ENCODE measurements around the gene SUPT3H. TPM values are rescaled to one million over a fixed set of nuclear protein-coding genes. Genes with fewer than 3 reads are reported as not detected.
A peak's percentile ranks its signal among the peaks of the same experiment; 100 is the strongest.

Gene SUPT3H
- total and polyA plus RNA-seq, 2 donors from 2014 or later = 10.1 to 12.5 TPM

DNA sequence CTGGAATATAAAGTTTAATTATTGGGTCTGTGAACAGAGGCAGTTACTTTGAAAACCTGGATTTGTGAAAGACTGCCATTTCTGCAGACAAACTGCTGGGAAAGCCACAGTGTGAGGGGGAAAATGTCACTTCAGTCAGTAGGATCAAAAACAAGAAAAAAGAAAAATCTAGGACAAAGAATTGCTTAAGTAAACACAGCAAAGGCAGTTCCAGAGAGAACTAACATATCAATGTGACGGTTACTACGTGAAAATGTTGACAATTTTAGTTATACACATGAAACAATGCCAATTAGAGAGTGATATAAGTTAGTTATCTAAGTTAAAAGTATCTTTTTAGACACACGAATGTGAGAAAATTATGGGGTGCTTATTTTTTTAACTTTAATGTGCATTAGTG, 320.0 kb downstream of the SUPT3H start:
- H3K4me3 ChIP-seq (ENCODE audit: low read length in 3 of 3) = no peak overlapping the region
- H3K36me3 ChIP-seq (ENCODE audit: control insufficient read depth in 2 of 3, insufficient read depth in 3 of 3, low read length in 3 of 3) = no peaks in the 10 kb centered on the region
- peak in 2 of 5 donors; percentile 3 to 4 for DNase-seq
- H3K27me3 ChIP-seq (ENCODE audit: control insufficient read depth, insufficient read depth, low read length) = no peaks in the 10 kb centered on the region
- intact Hi-C loops (cut with DNase I) = no loop called here
- H3K9ac ChIP-seq (ENCODE audit: low read length in 3 of 3) = no peak overlapping the region
- no peak overlapping the region for H3K27ac ChIP-seq (ENCODE audit: low read depth in 2 of 2, low read length in 2 of 2)
- H3K9me3 ChIP-seq (ENCODE audit: control insufficient read depth in 2 of 3, insufficient read depth in 1 of 3, low read length in 3 of 3) = no peaks in the 10 kb centered on the region
- no peak for TF ChIP-seq CTCF (IDR thresholded peaks at IDR 0.05; ENCODE audit: borderline replicate concordance, extremely low read depth, insufficient read depth)
- no peaks in the 10 kb centered on the region for H3K4me1 ChIP-seq (ENCODE audit: control insufficient read depth in 2 of 3, insufficient read depth in 2 of 3, low read depth in 1 of 3, low read length in 3 of 3)
- FAIRE-seq = no peak

GRCh38 chr6:45054610-45055009, 323.1 kb downstream of the SUPT3H start:
- no peak for TF ChIP-seq CTCF (IDR thresholded peaks at IDR 0.05; ENCODE audit: borderline replicate concordance, extremely low read depth, insufficient read depth)
- intact Hi-C loops (cut with DNase I) = no loop called here
- no peaks in the 10 kb centered on the region for H3K4me1 ChIP-seq (ENCODE audit: control insufficient read depth in 2 of 3, insufficient read depth in 2 of 3, low read depth in 1 of 3, low read length in 3 of 3)
- H3K9me3 ChIP-seq (ENCODE audit: control insufficient read depth in 2 of 3, insufficient read depth in 1 of 3, low read length in 3 of 3) = no peaks in the 10 kb centered on the region
- no peak overlapping the region for H3K4me3 ChIP-seq (ENCODE audit: low read length in 3 of 3)
- no peak overlapping the region for H3K27ac ChIP-seq (ENCODE audit: low read depth in 2 of 2, low read length in 2 of 2)
- H3K9ac ChIP-seq (ENCODE audit: low read length in 3 of 3) = no peak overlapping the region
- no peak for FAIRE-seq
- no peak for DNase-seq
- H3K27me3 ChIP-seq (ENCODE audit: control insufficient read depth, insufficient read depth, low read length) = no peaks in the 10 kb centered on the region
- no peaks in the 10 kb centered on the region for H3K36me3 ChIP-seq (ENCODE audit: control insufficient read depth in 2 of 3, insufficient read depth in 3 of 3, low read length in 3 of 3)

DNA sequence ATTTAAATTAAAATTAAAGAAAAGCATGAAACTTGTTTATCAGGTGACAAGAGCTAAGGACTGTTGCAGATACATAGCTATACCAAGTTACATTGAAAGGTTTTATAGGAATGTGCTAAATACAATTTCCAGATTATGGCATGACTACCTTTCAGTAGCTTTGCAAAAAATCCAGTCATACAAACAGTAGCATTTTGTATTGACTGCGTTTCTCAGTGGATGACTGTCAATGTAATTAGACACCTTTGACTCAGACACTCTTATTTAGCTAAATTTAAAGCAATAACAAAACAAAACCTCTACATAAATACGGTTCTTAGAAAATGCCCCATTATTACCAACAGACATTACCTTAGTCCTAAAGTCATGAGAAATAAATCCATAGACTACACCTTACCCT, 325.4 kb downstream of the SUPT3H start:
- DNase-seq = no peak
- Histone ChIP-seq H3K36me3 (ENCODE audit: control insufficient read depth in 2 of 3, insufficient read depth in 3 of 3, low read length in 3 of 3) (no peaks in the 10 kb centered on the region), H3K27me3 (ENCODE audit: control insufficient read depth, insufficient read depth, low read length) (no peaks in the 10 kb centered on the region), H3K9ac (ENCODE audit: low read length in 3 of 3) (no peak overlapping the region), H3K4me1 (ENCODE audit: control insufficient read depth in 2 of 3, insufficient read depth in 2 of 3, low read depth in 1 of 3, low read length in 3 of 3) (no peaks in the 10 kb centered on the region), H3K27ac (ENCODE audit: low read depth in 2 of 2, low read length in 2 of 2) (no peak overlapping the region), H3K9me3 (ENCODE audit: control insufficient read depth in 2 of 3, insufficient read depth in 1 of 3, low read length in 3 of 3) (no peaks in the 10 kb centered on the region), H3K4me3 (ENCODE audit: low read length in 3 of 3) (no peak overlapping the region)
- FAIRE-seq = no peak
- TF ChIP-seq CTCF (IDR thresholded peaks at IDR 0.05; ENCODE audit: borderline replicate concordance, extremely low read depth, insufficient read depth) = no peak
- intact Hi-C loops (cut with DNase I) = no loop called here

DNA sequence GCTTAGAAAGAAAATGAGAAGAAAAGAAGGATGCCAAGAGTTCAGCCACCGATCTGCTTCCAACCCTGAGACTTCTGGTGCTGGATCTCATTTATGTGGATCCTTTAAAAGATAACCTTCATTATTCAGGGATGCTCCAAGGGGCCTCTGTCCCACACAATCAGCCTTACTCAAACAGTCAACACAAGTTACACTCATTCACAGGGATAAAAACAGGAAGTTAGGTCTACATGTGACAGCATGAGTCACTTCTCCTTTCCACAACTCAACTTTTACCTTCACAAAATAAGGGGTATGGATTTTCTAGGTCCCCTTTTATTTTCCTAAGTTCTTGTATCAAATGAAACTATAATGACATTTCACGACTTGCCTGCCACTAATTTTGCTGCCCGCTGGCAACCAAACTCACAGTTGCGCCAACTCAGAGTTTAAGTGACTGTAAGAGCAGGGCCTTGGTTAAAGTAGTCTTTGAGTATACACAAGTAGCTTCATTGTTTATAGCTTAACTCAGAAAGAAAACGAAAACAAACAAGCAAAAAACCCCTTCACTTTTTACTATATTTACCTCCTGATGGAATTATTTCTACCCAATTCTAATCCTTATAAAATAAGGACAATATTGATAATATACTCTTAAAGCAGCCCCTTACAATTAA, 328.4 kb downstream of the SUPT3H start:
- DNase-seq (no peak), FAIRE-seq (no peak)
- H3K9me3 ChIP-seq (ENCODE audit: control insufficient read depth in 2 of 3, insufficient read depth in 1 of 3, low read length in 3 of 3) = no peaks in the 10 kb centered on the region
- no peaks in the 10 kb centered on the region for H3K4me1 ChIP-seq (ENCODE audit: control insufficient read depth in 2 of 3, insufficient read depth in 2 of 3, low read depth in 1 of 3, low read length in 3 of 3)
- H3K9ac ChIP-seq (ENCODE audit: low read length in 3 of 3) = no peak overlapping the region
- intact Hi-C loops (cut with DNase I) = no loop called here
- no peaks in the 10 kb centered on the region for H3K27me3 ChIP-seq (ENCODE audit: control insufficient read depth, insufficient read depth, low read length)
- no peak overlapping the region for H3K4me3 ChIP-seq (ENCODE audit: low read length in 3 of 3)
- H3K27ac ChIP-seq (ENCODE audit: low read depth in 2 of 2, low read length in 2 of 2) = no peak overlapping the region
- TF ChIP-seq CTCF (IDR thresholded peaks at IDR 0.05; ENCODE audit: borderline replicate concordance, extremely low read depth, insufficient read depth) = no peak
- H3K36me3 ChIP-seq (ENCODE audit: control insufficient read depth in 2 of 3, insufficient read depth in 3 of 3, low read length in 3 of 3) = no peaks in the 10 kb centered on the region
